Spleen (tissue), 11 donors: Measurements from ENCODE around the gene PURB. TPM values are rescaled to one million over a fixed set of nuclear protein-coding genes. Genes with fewer than 3 reads are reported as not detected.

ENCODE experiments used
- DNase-seq: peaks from one replicate; pipeline ENCODE4 v3.0.0-alpha.2; 2020
- H3K27ac ChIP-seq, 8 donors: fragments of 200-600 bp; sonication (generic) in 7 of 8; 1 replicate in 4 of 8; 2 replicates in 4 of 8; pipeline versions ENCODE4 v1.5.0 to v1.8.0; 2016 to 2021; ENCODE audit warnings: inconsistent platforms in 4 of 8, mild to moderate bottlenecking in 4 of 8, moderate library complexity in 1 of 8
- H3K27me3 ChIP-seq, 7 donors: fragments of 200-600 bp; sonication (generic) in 6 of 7; replicated peaks in 1 of 7; 1 replicate in 4 of 7; 2 replicates in 3 of 7; pipeline versions ENCODE4 v1.5.0 to v1.8.0; 2016 to 2021; ENCODE audit warnings: inconsistent platforms in 3 of 7, mild to moderate bottlenecking in 1 of 7
- H3K36me3 ChIP-seq, 6 donors: fragments of 200-600 bp; sonication (generic) in 5 of 6; 1 replicate in 4 of 6; 2 replicates in 2 of 6; pipeline versions ENCODE4 v1.5.0 to v1.8.0; 2016 to 2021; ENCODE audit warnings: inconsistent platforms in 2 of 6
- H3K4me1 ChIP-seq, 6 donors: fragments of 200-600 bp; sonication (generic) in 5 of 6; 1 replicate in 3 of 6; 2 replicates in 3 of 6; pipeline versions ENCODE4 v1.5.0 to v1.8.0; 2016 to 2021; ENCODE audit warnings: inconsistent platforms in 3 of 6
- H3K4me3 ChIP-seq, 8 donors: fragments of 200-600 bp; sonication (generic) in 7 of 8; 1 replicate in 4 of 8; 2 replicates in 4 of 8; pipeline versions ENCODE4 v1.5.0 to v1.8.0; 2016 to 2021; ENCODE audit warnings: inconsistent platforms in 4 of 8, mild to moderate bottlenecking in 4 of 8, moderate library complexity in 2 of 8
- H3K9me3 ChIP-seq, 8 donors: fragments of 200-600 bp; sonication (generic) in 7 of 8; 1 replicate in 4 of 8; 2 replicates in 4 of 8; pipeline versions ENCODE4 v1.5.0 to v1.8.0; 2016 to 2021; ENCODE audit warnings: inconsistent platforms in 4 of 8
- CTCF ChIP-seq, 11 experiments: fragments of 200-600 bp in 7 of 11; fragments of 450-650 bp in 4 of 11; sonication (generic) in 4 of 11; IDR thresholded peaks in 8 of 11; conservative IDR thresholded peaks in 3 of 11; 1 replicate in 7 of 11; 2 replicates in 4 of 11; pipeline versions ENCODE4 v1.4.0 to v1.8.0; 2016 to 2021; ENCODE audit warnings: antibody characterized with exemption in 11 of 11, inconsistent platforms in 4 of 11, mild to moderate bottlenecking in 1 of 11
- POLR2A ChIP-seq, 3 donors: fragments of 450-650 bp; IDR thresholded peaks; one replicate each; pipeline ENCODE4 v1.5.1; 2017; ENCODE audit warnings: antibody characterized with exemption in 3 of 3, mild to moderate bottlenecking in 1 of 3
- POLR2AphosphoS5 ChIP-seq, 3 donors: sonication (generic); formaldehyde crosslinking; IDR thresholded peaks; one replicate each; pipeline ENCODE4 v1.5.1; 2017; ENCODE audit warnings: antibody characterized with exemption in 3 of 3
- WGBS, 5 donors: extraction: QIAGEN DNeasy Blood & Tissue Kit in 3 of 5; methylation state at CpG; one replicate each; pipeline versions ENCODE4 v1.1.5 to v1.1.7; 2013 to 2018; 5-methylcytosine and 5-hydroxymethylcytosine counted together
- intact Hi-C: fragments of 100-400 bp; cut with DNase I; formaldehyde crosslinking; loops from one replicate; pipeline ENCODE4 v1.15.0; 2023; ENCODE audit warnings: low total_unique reads
- polyA plus RNA-seq, 3 donors: library from polyadenylated mRNA; stranded (reverse); fragments of 200-250 nt; gene quantifications; one replicate each; pipeline ENCODE4 v1.2.1, GENCODE V29; 2013
- total RNA-seq, 7 donors: library from RNA; depleted of rRNA in 3 of 7; stranded (reverse); fragments of >200 nt in 3 of 7; fragmentation: NEBNext Ultra II Directional in 4 of 7; extraction: Animal tissue kit (Norgen Biotek cat#: 25700) in 4 of 7; gene quantifications; one replicate each; pipeline versions ENCODE4 v1.1.0 to v1.2.1, GENCODE V29; 2016 to 2021
- donor health status: healthy with polysubstance abuse.
- donor health status: DM: no; HTN: no; CAD: no; lungs with moderate emphysema.
- donor health status: DM: no; HTN: no; CAD: no.
- donor health status: Bipolar disorder and iron deficiency.
- donor health status: healthy.
- donor health status: DM: no; HTN: no; CAD: no.
- donor health status: DM: yes; HTN: yes; CAD: no.

Gene PURB
- total and polyA plus RNA-seq, 10 donors, result 6.0 to 25.4 (median 20.5) TPM

- no peaks in the 10 kb centered on the region for H3K9me3 ChIP-seq
- H3K4me1 ChIP-seq, result peaks cover 11 to 44% (median 29%) of the 10 kb centered on the region in 6 donors
- no peak for TF ChIP-seq CTCF (IDR thresholded peaks at IDR 0.05 in 8 of 11, conservative IDR thresholded peaks at IDR 0.05 in 3 of 11)
- no peak for TF ChIP-seq POLR2AphosphoS5 (IDR thresholded peaks at IDR 0.05)
- TF ChIP-seq POLR2A (IDR thresholded peaks at IDR 0.05), result no peak
- H3K27ac ChIP-seq, result no peak overlapping the region
- no peaks in the 10 kb centered on the region for H3K36me3 ChIP-seq
- 72 to 91% (median 88%) methylated on average over 5 of the region's 5 CpGs for WGBS, 5 donors
- DNase-seq, result no peak
- H3K27me3 ChIP-seq, result no peaks in the 10 kb centered on the region
- intact Hi-C loops, result loop anchor here (5.0 kb wide), 1 partner anchor 263 kb away; no protein-coding TSS in a partner anchor
- H3K4me3 ChIP-seq, result no peak overlapping the region
Measured at GRCh38 chr7:44849885-44850544, 35.3 kb downstream of the PURB start.

GRCh38 chr7:44849259-44849884 lies 36.0 kb downstream of the PURB start:
- Histone ChIP-seq H3K27ac (peak overlapping the region in 4 of 8 donors; percentile 97 to 99 (median 99)), H3K36me3 (no peaks in the 10 kb centered on the region), H3K4me1 (peaks cover 11 to 50% (median 36%) of the 10 kb centered on the region in 6 donors), H3K4me3 (peak overlapping the region in 4 of 8 donors; percentile 56 to 82 (median 68)), H3K27me3 (no peaks in the 10 kb centered on the region), H3K9me3 (no peaks in the 10 kb centered on the region)
- intact Hi-C loops, result loop anchor here (5.0 kb wide), 1 partner anchor 262 kb away; no protein-coding TSS in a partner anchor
- DNase-seq, result no peak
- 74 to 83% (median 79%) methylated on average over 10 of the region's 10 CpGs for WGBS, 5 donors
- TF ChIP-seq POLR2A (IDR thresholded peaks at IDR 0.05) (no peak), CTCF (IDR thresholded peaks at IDR 0.05 in 8 of 11, conservative IDR thresholded peaks at IDR 0.05 in 3 of 11) (no peak), POLR2AphosphoS5 (IDR thresholded peaks at IDR 0.05) (no peak)

- Histone ChIP-seq H3K36me3 (peaks cover 0 to 4% (median 0%) of the 10 kb centered on the region in 6 donors), H3K9me3 (no peaks in the 10 kb centered on the region), H3K27ac (peak within 1 kb of the TSS; percentile 79 to 99 (median 98)), H3K27me3 (no peaks in the 10 kb centered on the region), H3K4me3 (peak within 1 kb of the TSS; percentile 56 to 83 (median 68)), H3K4me1 (peaks cover 11 to 63% (median 48%) of the 10 kb centered on the region in 6 donors)
- peak; percentile 89 to 92 (median 92) for TF ChIP-seq POLR2AphosphoS5 (IDR thresholded peaks at IDR 0.05)
- TF ChIP-seq POLR2A (IDR thresholded peaks at IDR 0.05), result peak in 2 of 3 donors; percentile 53 to 73
- TF ChIP-seq CTCF (IDR thresholded peaks at IDR 0.05 in 8 of 11, conservative IDR thresholded peaks at IDR 0.05 in 3 of 11), result peak in 6 of 11 experiments; percentile 15 to 67 (median 51)
- DNase-seq, result peak; percentile 100
- intact Hi-C loops, result loop anchor here (5.0 kb wide), 1 partner anchor 261 kb away; no protein-coding TSS in a partner anchor
- WGBS, 5 donors, result 0 to 1% (median 1%) methylated on average over 38 to 70 of the region's 70 CpGs
Measured at GRCh38 chr7:44847920-44848634, 37.3 kb downstream of the PURB start, which contains the start of gene H2AZ2. Gene H2AZ2, minus strand, starts transcription at chr7:44848087. Its CDS starts 116 bp downstream, at chr7:44847971.
